ENCODE data around the gene POLR2L.

The POLR2L gene

DNA sequence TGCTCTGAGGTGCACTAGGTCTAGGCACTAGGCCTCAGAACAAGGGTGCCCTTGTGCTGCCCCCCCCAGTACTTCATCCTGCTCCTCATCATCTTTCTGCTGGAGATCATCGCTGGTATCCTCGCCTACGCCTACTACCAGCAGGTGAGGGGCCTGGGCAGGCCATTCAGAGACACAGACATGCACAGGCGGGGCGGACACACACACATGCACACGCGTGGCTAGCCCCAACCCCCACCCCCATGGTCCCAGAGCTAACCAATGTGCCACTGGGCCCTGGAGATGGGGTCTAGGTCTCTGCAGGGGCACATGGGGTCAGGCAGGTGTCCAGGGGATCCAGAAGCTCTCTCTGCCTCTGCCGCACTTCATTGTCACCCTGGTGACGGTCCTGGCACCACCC, 5.6 kb downstream of the POLR2L start:
- Histone ChIP-seq H3K27me3 (replicated peaks; ENCODE audit: control insufficient read depth, insufficient read depth, low read length) (no peaks in the 10 kb centered on the region; the same call in 1 of the 2 replicates), H3K36me3 (ENCODE audit: control insufficient read depth, insufficient read depth, low read length) (peaks cover 25% of the 10 kb centered on the region), H3K4me3 (replicated peaks; ENCODE audit: low read depth, low read length) (no peak overlapping the region)
- TF ChIP-seq, protein P1, sequence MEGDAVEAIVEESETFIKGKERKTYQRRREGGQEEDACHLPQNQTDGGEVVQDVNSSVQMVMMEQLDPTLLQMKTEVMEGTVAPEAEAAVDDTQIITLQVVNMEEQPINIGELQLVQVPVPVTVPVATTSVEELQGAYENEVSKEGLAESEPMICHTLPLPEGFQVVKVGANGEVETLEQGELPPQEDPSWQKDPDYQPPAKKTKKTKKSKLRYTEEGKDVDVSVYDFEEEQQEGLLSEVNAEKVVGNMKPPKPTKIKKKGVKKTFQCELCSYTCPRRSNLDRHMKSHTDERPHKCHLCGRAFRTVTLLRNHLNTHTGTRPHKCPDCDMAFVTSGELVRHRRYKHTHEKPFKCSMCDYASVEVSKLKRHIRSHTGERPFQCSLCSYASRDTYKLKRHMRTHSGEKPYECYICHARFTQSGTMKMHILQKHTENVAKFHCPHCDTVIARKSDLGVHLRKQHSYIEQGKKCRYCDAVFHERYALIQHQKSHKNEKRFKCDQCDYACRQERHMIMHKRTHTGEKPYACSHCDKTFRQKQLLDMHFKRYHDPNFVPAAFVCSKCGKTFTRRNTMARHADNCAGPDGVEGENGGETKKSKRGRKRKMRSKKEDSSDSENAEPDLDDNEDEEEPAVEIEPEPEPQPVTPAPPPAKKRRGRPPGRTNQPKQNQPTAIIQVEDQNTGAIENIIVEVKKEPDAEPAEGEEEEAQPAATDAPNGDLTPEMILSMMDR (IDR thresholded peaks at IDR 0.05; ENCODE audit: insufficient read depth, low read length, poor library complexity, severe bottlenecking): no peak
- no peak for DNase-seq (ENCODE audit: extremely low read depth, insufficient read length)

DNA sequence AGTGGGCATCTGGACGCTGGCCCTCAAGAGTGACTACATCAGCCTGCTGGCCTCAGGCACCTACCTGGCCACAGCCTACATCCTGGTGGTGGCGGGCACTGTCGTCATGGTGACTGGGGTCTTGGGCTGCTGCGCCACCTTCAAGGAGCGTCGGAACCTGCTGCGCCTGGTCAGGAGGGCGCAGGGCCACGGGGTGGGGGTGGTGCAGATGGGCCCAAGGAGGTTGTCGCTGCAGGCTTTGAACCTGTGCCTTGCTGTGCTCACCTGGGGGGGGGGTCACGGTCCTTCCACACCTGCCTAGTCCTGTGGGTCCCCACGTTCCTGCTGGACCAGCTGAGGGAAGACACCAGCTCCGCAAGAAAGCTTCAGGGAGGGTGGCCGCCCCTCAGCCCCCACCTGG, 6.1 kb downstream of the POLR2L start:
- no peak for DNase-seq (ENCODE audit: extremely low read depth, insufficient read length)
- H3K36me3 ChIP-seq (ENCODE audit: control insufficient read depth, insufficient read depth, low read length): peaks cover 25% of the 10 kb centered on the region
- TF ChIP-seq, protein P1 (IDR thresholded peaks at IDR 0.05; ENCODE audit: insufficient read depth, low read length, poor library complexity, severe bottlenecking): no peak
- H3K27me3 ChIP-seq (replicated peaks; ENCODE audit: control insufficient read depth, insufficient read depth, low read length): peaks cover 1% of the 10 kb centered on the region
- no peak overlapping the region for H3K4me3 ChIP-seq (replicated peaks; ENCODE audit: low read depth, low read length)

DNA sequence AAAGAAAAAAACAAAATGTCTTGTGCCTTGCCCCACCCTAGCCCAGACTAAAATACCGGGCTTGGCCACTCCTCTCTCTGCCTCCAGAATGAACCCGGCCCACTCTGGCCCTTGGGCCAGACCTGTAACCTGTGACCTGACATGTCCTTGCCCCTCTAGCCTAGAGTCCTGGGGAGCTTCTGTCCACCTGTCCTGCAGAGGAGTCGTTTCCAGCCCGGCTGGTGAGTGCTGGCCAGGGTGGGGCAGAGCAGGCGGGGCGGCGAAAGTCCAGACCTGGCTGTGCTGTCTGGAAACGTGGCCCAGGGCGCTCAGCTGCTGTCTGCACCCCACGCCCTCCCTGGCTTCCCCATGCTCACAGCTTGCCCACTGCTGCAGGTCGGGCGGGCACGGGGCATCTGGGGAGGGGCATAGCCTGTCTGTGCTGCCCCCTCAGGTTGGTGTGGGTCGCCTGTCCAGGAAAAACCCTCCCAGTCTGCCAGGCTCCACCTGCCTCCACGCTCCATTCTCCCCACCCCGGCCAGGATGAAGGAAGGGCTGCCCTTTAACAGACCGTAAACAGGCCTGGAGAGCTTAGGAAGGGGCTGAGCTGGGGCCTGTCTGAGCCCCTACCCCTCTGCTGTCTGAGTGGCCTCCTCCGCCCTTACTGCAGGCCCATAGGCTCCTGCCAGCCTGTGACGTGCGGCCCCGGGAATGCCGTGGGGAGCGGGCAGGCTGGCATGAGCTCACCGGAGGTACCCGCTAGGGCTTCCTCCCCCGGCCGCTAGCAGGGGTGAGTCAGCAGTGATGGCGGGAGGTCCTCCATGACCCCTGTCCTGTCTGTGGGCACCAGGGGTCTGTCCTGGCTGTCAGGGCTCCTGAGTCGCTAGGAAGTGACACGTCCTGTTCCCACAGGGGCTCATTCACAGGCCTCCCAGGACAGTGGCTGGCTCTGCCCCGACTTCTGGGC, 7.7 kb downstream of the POLR2L start:
- DNase-seq (ENCODE audit: extremely low read depth, insufficient read length): no peak
- H3K27me3 ChIP-seq (replicated peaks; ENCODE audit: control insufficient read depth, insufficient read depth, low read length): peaks cover 1% of the 10 kb centered on the region
- TF ChIP-seq, protein P1 (IDR thresholded peaks at IDR 0.05; ENCODE audit: insufficient read depth, low read length, poor library complexity, severe bottlenecking): no peak
- peaks cover 20% of the 10 kb centered on the region for H3K36me3 ChIP-seq (ENCODE audit: control insufficient read depth, insufficient read depth, low read length)
- no peak overlapping the region for H3K4me3 ChIP-seq (replicated peaks; ENCODE audit: low read depth, low read length)

DNA sequence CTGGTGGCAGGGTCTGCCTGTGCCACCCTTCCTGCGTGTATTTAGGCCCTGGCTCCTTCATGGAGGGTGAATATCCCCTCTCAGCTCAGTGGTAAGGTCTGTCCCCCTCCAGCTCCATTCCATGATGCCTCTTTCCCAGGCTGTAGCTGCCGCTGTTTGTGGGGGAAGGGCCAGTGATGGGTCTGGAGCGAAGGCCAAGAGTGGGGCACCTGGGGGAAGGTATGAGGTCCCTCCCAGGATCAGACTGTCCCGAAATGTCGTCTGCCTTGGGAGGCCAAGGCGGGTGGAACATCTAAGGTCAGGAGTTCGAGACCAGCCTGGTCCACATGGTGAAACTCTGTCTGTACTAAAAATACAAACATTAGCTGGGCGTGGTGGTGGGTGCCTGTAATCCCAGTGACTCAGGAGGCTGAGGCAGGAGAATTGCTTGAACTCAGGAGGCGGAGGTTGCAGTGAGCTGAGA, 8.4 kb downstream of the POLR2L start:
- peak overlapping the region; percentile 61 for H3K4me3 ChIP-seq (replicated peaks; ENCODE audit: low read depth, low read length)
- TF ChIP-seq, protein P1 (IDR thresholded peaks at IDR 0.05; ENCODE audit: insufficient read depth, low read length, poor library complexity, severe bottlenecking): no peak
- peaks cover 1% of the 10 kb centered on the region for H3K27me3 ChIP-seq (replicated peaks; ENCODE audit: control insufficient read depth, insufficient read depth, low read length)

DNA sequence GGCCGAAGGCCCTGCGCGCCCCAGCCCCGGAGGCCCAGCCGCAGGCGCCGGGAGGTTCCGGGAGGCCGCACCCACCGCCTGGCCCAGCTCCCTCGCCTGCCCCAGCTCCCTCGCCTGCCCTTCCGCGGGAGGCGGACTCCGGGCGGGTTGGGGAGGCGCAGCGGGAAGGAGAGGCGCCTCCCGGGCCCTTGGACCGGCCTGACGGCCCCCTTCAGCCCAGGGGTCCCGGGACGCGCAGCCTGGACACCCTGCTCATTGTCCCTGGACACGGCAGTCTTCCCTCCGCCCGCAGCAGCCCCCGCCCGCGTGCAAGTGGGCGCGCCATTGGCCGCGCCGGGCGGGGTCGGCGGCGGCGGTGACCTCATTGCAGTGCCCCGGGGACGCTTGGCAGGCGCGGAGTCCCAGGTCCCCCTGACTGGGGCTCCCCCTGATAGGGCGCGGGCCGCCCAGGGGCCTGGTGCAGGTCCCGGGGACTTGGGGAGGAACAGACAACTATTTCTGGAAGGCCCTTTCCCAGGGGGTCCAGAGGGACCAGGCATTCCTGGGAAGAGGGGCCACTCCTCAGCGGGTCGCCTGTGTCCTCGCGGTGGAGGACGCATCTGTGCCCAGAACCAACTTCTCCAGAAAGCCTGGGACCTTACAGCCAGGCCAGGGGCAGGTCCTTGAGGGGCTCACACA, 9.1 kb downstream of the POLR2L start:
- H3K27me3 ChIP-seq (replicated peaks; ENCODE audit: control insufficient read depth, insufficient read depth, low read length): peaks cover 1% of the 10 kb centered on the region

More for the DNA sequence above, 8.4 kb downstream of the POLR2L start:
- H3K36me3 ChIP-seq (ENCODE audit: control insufficient read depth, insufficient read depth, low read length): peaks cover 14% of the 10 kb centered on the region
- no peak for DNase-seq (ENCODE audit: extremely low read depth, insufficient read length)

More for the DNA sequence above, 9.1 kb downstream of the POLR2L start:
- peak; percentile 57 for DNase-seq (ENCODE audit: extremely low read depth, insufficient read length)
- Histone ChIP-seq H3K36me3 (ENCODE audit: control insufficient read depth, insufficient read depth, low read length) (peaks cover 10% of the 10 kb centered on the region), H3K4me3 (replicated peaks; ENCODE audit: low read depth, low read length) (peak overlapping the region; percentile 61)
- TF ChIP-seq, protein P1 (IDR thresholded peaks at IDR 0.05; ENCODE audit: insufficient read depth, low read length, poor library complexity, severe bottlenecking): no peak

Data from GM06990 (cell line).